Daoy (cell line): ENCODE data around the gene GNAZ. TPM values are rescaled to one million over a fixed set of nuclear protein-coding genes. Genes with fewer than 3 reads are reported as not detected.

Experiments
- DNase-seq: peaks from one replicate; pipeline ENCODE4 v3.0.0-alpha.2; 2015; ENCODE audit warnings: low read depth
- total RNA-seq: library from RNA; depleted of rRNA; stranded (reverse); fragments of >200 nt; shearing (Covaris generic); gene quantifications from 2 replicates; pipeline ENCODE4 v1.2.3, GENCODE V29; 2014

GNAZ gene
- total RNA-seq, 1 experiment from 2014 or later: 7.7 TPM

- DNase-seq: no peak
Observed at GRCh38 chr22:23092217-23092955, 22.1 kb downstream of the GNAZ start.

- DNase-seq: no peak
Observed at GRCh38 chr22:23093051-23093788, 22.9 kb downstream of the GNAZ start.

GRCh38 chr22:23094260-23094659 lies 23.9 kb downstream of the GNAZ start:
- no peak for DNase-seq

- no peak for DNase-seq
Observed at GRCh38 chr22:23094695-23095681, 24.7 kb downstream of the GNAZ start.

- DNase-seq: no peak
Observed at GRCh38 chr22:23095733-23096342, 25.5 kb downstream of the GNAZ start.

GRCh38 chr22:23097412-23098229 lies 27.3 kb downstream of the GNAZ start:
- no peak for DNase-seq

- DNase-seq: no peak
Observed at GRCh38 chr22:23098230-23098705, 27.9 kb downstream of the GNAZ start.

GRCh38 chr22:23098718-23099530 lies 28.6 kb downstream of the GNAZ start:
- DNase-seq: peak; percentile 19

- no peak for DNase-seq
Observed at GRCh38 chr22:23099531-23099804, 29.1 kb downstream of the GNAZ start.

- DNase-seq: no peak
Observed at GRCh38 chr22:23100124-23100801, 29.9 kb downstream of the GNAZ start.

GRCh38 chr22:23101524-23101923 lies 31.2 kb downstream of the GNAZ start:
- DNase-seq: no peak

GRCh38 chr22:23102002-23102655 lies 31.8 kb downstream of the GNAZ start:
- no peak for DNase-seq

GRCh38 chr22:23102776-23103175 lies 32.5 kb downstream of the GNAZ start:
- no peak for DNase-seq

- no peak for DNase-seq
Observed at GRCh38 chr22:23103199-23103954, 33.1 kb downstream of the GNAZ start.

GRCh38 chr22:23104187-23104971 lies 34.1 kb downstream of the GNAZ start:
- no peak for DNase-seq

GRCh38 chr22:23105304-23105703 lies 35.0 kb downstream of the GNAZ start:
- DNase-seq: no peak

- DNase-seq: no peak
Observed at GRCh38 chr22:23105919-23106318, 35.6 kb downstream of the GNAZ start.
